Effector CD8-positive, alpha-beta T cell (primary cell): ENCODE measurements around the gene GAS7.

Experiments
- DNase-seq: peaks from one replicate; lab custom pipeline; 2025; lab: John Stamatoyannopoulos, UW

Gene GAS7

GRCh38 chr17:10171581-10171981, 26.8 kb downstream of the GAS7 start:
- no peak for DNase-seq

GRCh38 chr17:10171122-10171571, 27.3 kb downstream of the GAS7 start:
- DNase-seq: no peak

GRCh38 chr17:10170233-10170632, 28.2 kb downstream of the GAS7 start:
- DNase-seq: no peak

- no peak for DNase-seq
These were observed 29.1 kb downstream of the GAS7 start for GRCh38 chr17:10169290-10169689.

GRCh38 chr17:10166176-10166935, 32.0 kb downstream of the GAS7 start:
- DNase-seq: no peak

- no peak for DNase-seq
These were observed 36.3 kb downstream of the GAS7 start for GRCh38 chr17:10162096-10162495.

- DNase-seq: no peak
These were observed 37.0 kb downstream of the GAS7 start for GRCh38 chr17:10161386-10161785.

- no peak for DNase-seq
These were observed 41.3 kb downstream of the GAS7 start for GRCh38 chr17:10156948-10157607.

- DNase-seq: no peak
These were observed 41.8 kb downstream of the GAS7 start for GRCh38 chr17:10156599-10156947.

- no peak for DNase-seq
These were observed 42.4 kb downstream of the GAS7 start for GRCh38 chr17:10156077-10156435.

- DNase-seq: no peak
These were observed 42.9 kb downstream of the GAS7 start for GRCh38 chr17:10155371-10156076.

GRCh38 chr17:10151667-10152496, 46.5 kb downstream of the GAS7 start:
- DNase-seq: no peak

GRCh38 chr17:10149573-10150399, 48.6 kb downstream of the GAS7 start:
- DNase-seq: no peak

GRCh38 chr17:10147761-10148415, 50.5 kb downstream of the GAS7 start:
- DNase-seq: no peak

- DNase-seq: no peak
These were observed 51.4 kb downstream of the GAS7 start for GRCh38 chr17:10147040-10147439.

- DNase-seq: no peak
These were observed 53.4 kb downstream of the GAS7 start for GRCh38 chr17:10144982-10145381.

GRCh38 chr17:10144456-10144855, 54.0 kb downstream of the GAS7 start:
- no peak for DNase-seq

- no peak for DNase-seq
These were observed 57.0 kb downstream of the GAS7 start for GRCh38 chr17:10141436-10141835.

GRCh38 chr17:10139577-10139976, 58.8 kb downstream of the GAS7 start:
- DNase-seq: no peak

- DNase-seq: no peak
These were observed 62.0 kb downstream of the GAS7 start for GRCh38 chr17:10136258-10136981.
